Psoas muscle (tissue), 8 donors: ENCODE results near the gene GPR15LG. TPM values are rescaled to one million over a fixed set of nuclear protein-coding genes. Genes with fewer than 3 reads are reported as not detected.

Source experiments
- ATAC-seq, 4 donors: fragments of 200-7000 bp; cut with Tn5 transposase; one replicate each; pipeline ENCODE4 v1.9.1; 2020; ENCODE audit warnings: moderate library complexity in 3 of 4, mild to moderate bottlenecking in 2 of 4
- DNase-seq, 2 donors: peaks; one replicate each; pipeline ENCODE4 v3.0.0-alpha.2; 2020
- H3K27ac ChIP-seq: fragments of 200-600 bp; one replicate; pipeline ENCODE4 v1.8.0; 2022
- H3K27me3 ChIP-seq, 3 donors: fragments of 200-600 bp in 1 of 3; one replicate each; pipeline versions ENCODE4 v1.6.1 to v1.8.0; 2013 to 2022; ENCODE audit warnings: low read length in 2 of 3, mild to moderate bottlenecking in 2 of 3, moderate library complexity in 1 of 3; ENCODE audit not compliant: insufficient read depth in 3 of 3
- H3K36me3 ChIP-seq, 2 donors: fragments of 200-600 bp in 1 of 2; one replicate each; pipeline versions ENCODE4 v1.6.1 to v1.8.0; 2013 to 2022; ENCODE audit warnings: low read depth in 1 of 2, mild to moderate bottlenecking in 1 of 2, moderate library complexity in 1 of 2; ENCODE audit not compliant: insufficient read depth in 1 of 2
- H3K4me1 ChIP-seq: fragments of 200-600 bp; one replicate; pipeline ENCODE4 v1.8.0; 2022
- H3K4me3 ChIP-seq: fragments of 200-600 bp; one replicate; pipeline ENCODE4 v1.8.0; 2022; ENCODE audit warnings: mild to moderate bottlenecking
- H3K9me3 ChIP-seq: fragments of 200-600 bp; one replicate; pipeline ENCODE4 v1.8.0; 2022
- CTCF ChIP-seq: fragments of 200-600 bp; IDR thresholded peaks from one replicate; pipeline ENCODE4 v1.8.0; 2022; ENCODE audit warnings: antibody characterized with exemption
- WGBS, 3 donors: extraction: QIAGEN DNeasy Blood & Tissue Kit; methylation state at CpG; one replicate each; pipeline versions ENCODE4 v1.1.6 to v1.1.7; 2013; 5-methylcytosine and 5-hydroxymethylcytosine counted together
- intact Hi-C, 2 donors: fragments of 100-400 bp; cut with DNase I; formaldehyde crosslinking; loops; one replicate each; pipeline versions ENCODE4 v1.11.0 to v1.14.2; 2022
- polyA plus RNA-seq, 3 donors: library from polyadenylated mRNA; stranded (reverse); fragments of 200-250 nt; gene quantifications; one replicate each; pipeline ENCODE4 v1.2.3, GENCODE V29; 2013
- total RNA-seq, 4 donors: library from RNA; stranded (reverse); fragmentation: NEBNext Ultra II Directional in 2 of 4; extraction: Animal tissue kit (Norgen Biotek cat#: 25700) in 2 of 4; gene quantifications; one replicate each; pipeline versions ENCODE4 v1.2.1 to v1.2.4, GENCODE V29; 2021 to 2023
- donor health status: healthy with polysubstance abuse.
- donor health status: DM: no; HTN: no; CAD: no; lungs with moderate emphysema.
- donor health status: Bipolar disorder and iron deficiency.
- donor health status: healthy.
- donor health status: DM: yes; HTN: yes; CAD: no.
- donor health status: DM: no; HTN: no; CAD: no.
- donor health status: DM: no; HTN: no; CAD: no.
- donor health status: DM: yes; HTN: yes; CAD: no.

Gene GPR15LG
- total and polyA plus RNA-seq, 7 donors, result 0.09 to 0.15 TPM; not detected in 5

- 16 to 28% (median 18%) methylated on average over 4 of the region's 4 CpGs for WGBS, 3 donors
- DNase-seq, result no peak
- TF ChIP-seq CTCF, result no peak
- Histone ChIP-seq H3K27me3 (peaks cover 0 to 56% (median 18%) of the 10 kb centered on the region in 3 donors), H3K27ac (no peak overlapping the region), H3K4me1 (no peaks in the 10 kb centered on the region), H3K36me3 (no peaks in the 10 kb centered on the region), H3K4me3 (no peak overlapping the region), H3K9me3 (no peaks in the 10 kb centered on the region)
- intact Hi-C loops, result no loop called here
- no peak for ATAC-seq
Observed at GRCh38 chr10:84196083-84196482, 22.5 kb downstream of the GPR15LG start.

GRCh38 chr10:84196941-84197340, 23.3 kb downstream of the GPR15LG start:
- Histone ChIP-seq H3K9me3 (no peaks in the 10 kb centered on the region), H3K27me3 (peaks cover 0 to 48% (median 18%) of the 10 kb centered on the region in 3 donors), H3K4me1 (no peaks in the 10 kb centered on the region), H3K4me3 (no peak overlapping the region), H3K36me3 (no peaks in the 10 kb centered on the region), H3K27ac (no peak overlapping the region)
- no peak for TF ChIP-seq CTCF
- 28 to 50% (median 31%) methylated on average over 5 of the region's 5 CpGs for WGBS, 3 donors
- intact Hi-C loops, result no loop called here
- DNase-seq, result no peak
- ATAC-seq, result no peak

GRCh38 chr10:84197643-84198042, 24.0 kb downstream of the GPR15LG start:
- intact Hi-C loops, result no loop called here
- H3K27me3 ChIP-seq, result peaks cover 0 to 46% (median 18%) of the 10 kb centered on the region in 3 donors
- ATAC-seq (no peak), DNase-seq (no peak)
- no peak overlapping the region for H3K27ac ChIP-seq
- no peaks in the 10 kb centered on the region for H3K9me3 ChIP-seq
- no peak overlapping the region for H3K4me3 ChIP-seq
- H3K4me1 ChIP-seq, result no peaks in the 10 kb centered on the region
- no peaks in the 10 kb centered on the region for H3K36me3 ChIP-seq
- TF ChIP-seq CTCF, result no peak
- WGBS, 3 donors, result 77 to 87% (median 83%) methylated on average over 5 of the region's 5 CpGs

GRCh38 chr10:84198206-84198915, 24.8 kb downstream of the GPR15LG start:
- Histone ChIP-seq H3K9me3 (no peaks in the 10 kb centered on the region), H3K4me1 (no peaks in the 10 kb centered on the region), H3K27ac (no peak overlapping the region), H3K36me3 (no peaks in the 10 kb centered on the region), H3K4me3 (no peak overlapping the region), H3K27me3 (peaks cover 0 to 39% (median 18%) of the 10 kb centered on the region in 3 donors)
- intact Hi-C loops, result no loop called here
- 81 to 82% (median 82%) methylated on average over 7 of the region's 7 CpGs for WGBS, 3 donors
- ATAC-seq, result no peak
- TF ChIP-seq CTCF, result no peak
- DNase-seq, result no peak
